ENCODE data around the gene ZNF593.

The ZNF593 gene

GRCh38 chr1:26145041-26145959, 24.4 kb upstream of the ZNF593 start:
- no peak overlapping the region for H3K18ac ChIP-seq (ENCODE audit: low read length)
- H3K27ac ChIP-seq (ENCODE audit: low read depth, low read length): no peak overlapping the region
- H3K4me3 ChIP-seq (ENCODE audit: low read length): no peak overlapping the region
- no peaks in the 10 kb centered on the region for H3K4me1 ChIP-seq (ENCODE audit: control insufficient read depth, low read depth, low read length)
- no peak overlapping the region for H2BK15ac ChIP-seq (replicated peaks; ENCODE audit: low read depth)
- H3K56ac ChIP-seq (ENCODE audit: low read length): no peak overlapping the region
- H3K23ac ChIP-seq (ENCODE audit: low read length): no peak overlapping the region
- H3K9ac ChIP-seq (ENCODE audit: low read length): no peak overlapping the region
- no peak overlapping the region for H2AK5ac ChIP-seq (ENCODE audit: low read length)
- H3K27me3 ChIP-seq (ENCODE audit: insufficient read depth, low read length, poor library complexity): no peaks in the 10 kb centered on the region
- H3K79me2 ChIP-seq (ENCODE audit: control insufficient read depth, insufficient read depth, low read length): no peaks in the 10 kb centered on the region
- H3K4ac ChIP-seq (ENCODE audit: low read depth, low read length): no peak overlapping the region
- H2BK120ac ChIP-seq (ENCODE audit: low read depth, low read length): no peak overlapping the region
- DNase-seq: peak; percentile 89
- no peak overlapping the region for H4K5ac ChIP-seq (ENCODE audit: low read length)
- no peak overlapping the region for H2BK5ac ChIP-seq (ENCODE audit: low read length)
- H4K8ac ChIP-seq (ENCODE audit: low read depth, low read length): no peak overlapping the region
- no peaks in the 10 kb centered on the region for H3K36me3 ChIP-seq (ENCODE audit: control insufficient read depth, insufficient read depth, low read length)
- no peaks in the 10 kb centered on the region for H3K79me1 ChIP-seq (ENCODE audit: low read length)
- WGBS (ENCODE audit: extremely low coverage, insufficient coverage, low lambda C conversion rate): no CpG with 5 or more reads among the region's 19 CpGs
- no peak overlapping the region for H3K4me2 ChIP-seq (ENCODE audit: low read length)

- no peak overlapping the region for H2BK15ac ChIP-seq (replicated peaks; ENCODE audit: low read depth)
- H3K79me2 ChIP-seq (ENCODE audit: control insufficient read depth, insufficient read depth, low read length): no peaks in the 10 kb centered on the region
- no peak overlapping the region for H3K4me2 ChIP-seq (ENCODE audit: low read length)
- H3K79me1 ChIP-seq (ENCODE audit: low read length): no peaks in the 10 kb centered on the region
- no peak overlapping the region for H2AK5ac ChIP-seq (ENCODE audit: low read length)
- H2BK5ac ChIP-seq (ENCODE audit: low read length): no peak overlapping the region
- no peak overlapping the region for H3K4me3 ChIP-seq (ENCODE audit: low read length)
- H3K9ac ChIP-seq (ENCODE audit: low read length): no peak overlapping the region
- H4K5ac ChIP-seq (ENCODE audit: low read length): no peak overlapping the region
- no peak overlapping the region for H3K27ac ChIP-seq (ENCODE audit: low read depth, low read length)
- H4K8ac ChIP-seq (ENCODE audit: low read depth, low read length): no peak overlapping the region
- peak overlapping the region; percentile 10 for H3K56ac ChIP-seq (ENCODE audit: low read length)
- H3K27me3 ChIP-seq (ENCODE audit: insufficient read depth, low read length, poor library complexity): no peaks in the 10 kb centered on the region
- no peak overlapping the region for H2BK120ac ChIP-seq (ENCODE audit: low read depth, low read length)
- H3K4ac ChIP-seq (ENCODE audit: low read depth, low read length): no peak overlapping the region
- no peaks in the 10 kb centered on the region for H3K4me1 ChIP-seq (ENCODE audit: control insufficient read depth, low read depth, low read length)
- no peak overlapping the region for H3K23ac ChIP-seq (ENCODE audit: low read length)
- no peaks in the 10 kb centered on the region for H3K36me3 ChIP-seq (ENCODE audit: control insufficient read depth, insufficient read depth, low read length)
- no peak overlapping the region for H3K18ac ChIP-seq (ENCODE audit: low read length)
- DNase-seq: no peak
- WGBS (ENCODE audit: extremely low coverage, insufficient coverage, low lambda C conversion rate): no CpG with 5 or more reads among the region's 6 CpGs
These were observed 23.8 kb upstream of the ZNF593 start for GRCh38 chr1:26145960-26146294.

- Histone ChIP-seq H3K27me3 (ENCODE audit: insufficient read depth, low read length, poor library complexity) (no peaks in the 10 kb centered on the region), H3K4me1 (ENCODE audit: control insufficient read depth, low read depth, low read length) (no peaks in the 10 kb centered on the region), H4K5ac (ENCODE audit: low read length) (no peak overlapping the region), H2BK15ac (replicated peaks; ENCODE audit: low read depth) (no peak overlapping the region), H3K27ac (ENCODE audit: low read depth, low read length) (no peak overlapping the region), H3K4me3 (ENCODE audit: low read length) (no peak overlapping the region), H3K23ac (ENCODE audit: low read length) (no peak overlapping the region), H3K56ac (ENCODE audit: low read length) (no peak overlapping the region), H2BK5ac (ENCODE audit: low read length) (no peak overlapping the region), H3K4me2 (ENCODE audit: low read length) (no peak overlapping the region), H3K79me1 (ENCODE audit: low read length) (no peaks in the 10 kb centered on the region), H3K4ac (ENCODE audit: low read depth, low read length) (no peak overlapping the region), H3K9ac (ENCODE audit: low read length) (no peak overlapping the region), H2BK120ac (ENCODE audit: low read depth, low read length) (no peak overlapping the region), H3K18ac (ENCODE audit: low read length) (no peak overlapping the region), H2AK5ac (ENCODE audit: low read length) (no peak overlapping the region), H3K36me3 (ENCODE audit: control insufficient read depth, insufficient read depth, low read length) (no peaks in the 10 kb centered on the region), H4K8ac (ENCODE audit: low read depth, low read length) (no peak overlapping the region), H3K79me2 (ENCODE audit: control insufficient read depth, insufficient read depth, low read length) (no peaks in the 10 kb centered on the region)
- no peak for DNase-seq
These were observed 20.8 kb upstream of the ZNF593 start for GRCh38 chr1:26148887-26149286.

GRCh38 chr1:26153966-26154532, 15.7 kb upstream of the ZNF593 start:
- Histone ChIP-seq H3K79me2 (ENCODE audit: control insufficient read depth, insufficient read depth, low read length) (no peaks in the 10 kb centered on the region), H3K9ac (ENCODE audit: low read length) (no peak overlapping the region), H3K27me3 (ENCODE audit: insufficient read depth, low read length, poor library complexity) (no peaks in the 10 kb centered on the region), H3K36me3 (ENCODE audit: control insufficient read depth, insufficient read depth, low read length) (no peaks in the 10 kb centered on the region), H3K56ac (ENCODE audit: low read length) (peak overlapping the region; percentile 76), H3K4me1 (ENCODE audit: control insufficient read depth, low read depth, low read length) (peaks cover 24% of the 10 kb centered on the region), H3K27ac (ENCODE audit: low read depth, low read length) (no peak overlapping the region), H3K79me1 (ENCODE audit: low read length) (no peaks in the 10 kb centered on the region), H3K4me3 (ENCODE audit: low read length) (no peak overlapping the region), H2AK5ac (ENCODE audit: low read length) (peak overlapping the region; percentile 48), H4K5ac (ENCODE audit: low read length) (no peak overlapping the region), H2BK5ac (ENCODE audit: low read length) (no peak overlapping the region), H2BK120ac (ENCODE audit: low read depth, low read length) (no peak overlapping the region), H2BK15ac (replicated peaks; ENCODE audit: low read depth) (no peak overlapping the region), H4K8ac (ENCODE audit: low read depth, low read length) (no peak overlapping the region), H3K4me2 (ENCODE audit: low read length) (no peak overlapping the region), H3K18ac (ENCODE audit: low read length) (no peak overlapping the region), H3K4ac (ENCODE audit: low read depth, low read length) (no peak overlapping the region), H3K23ac (ENCODE audit: low read length) (no peak overlapping the region)
- DNase-seq: no peak
- WGBS (ENCODE audit: extremely low coverage, insufficient coverage, low lambda C conversion rate): no CpG with 5 or more reads among the region's 5 CpGs

GRCh38 chr1:26154750-26155149, 15.0 kb upstream of the ZNF593 start:
- Histone ChIP-seq H4K8ac (ENCODE audit: low read depth, low read length) (no peak overlapping the region), H3K4me1 (ENCODE audit: control insufficient read depth, low read depth, low read length) (peaks cover 27% of the 10 kb centered on the region), H4K5ac (ENCODE audit: low read length) (no peak overlapping the region), H3K4me3 (ENCODE audit: low read length) (no peak overlapping the region), H2BK120ac (ENCODE audit: low read depth, low read length) (no peak overlapping the region), H2BK5ac (ENCODE audit: low read length) (no peak overlapping the region), H3K23ac (ENCODE audit: low read length) (no peak overlapping the region), H2BK15ac (replicated peaks; ENCODE audit: low read depth) (no peak overlapping the region), H3K56ac (ENCODE audit: low read length) (peak overlapping the region; percentile 44), H2AK5ac (ENCODE audit: low read length) (no peak overlapping the region), H3K9ac (ENCODE audit: low read length) (peak overlapping the region; percentile 41), H3K4me2 (ENCODE audit: low read length) (peak overlapping the region; percentile 4), H3K36me3 (ENCODE audit: control insufficient read depth, insufficient read depth, low read length) (no peaks in the 10 kb centered on the region), H3K18ac (ENCODE audit: low read length) (no peak overlapping the region), H3K79me1 (ENCODE audit: low read length) (no peaks in the 10 kb centered on the region), H3K27me3 (ENCODE audit: insufficient read depth, low read length, poor library complexity) (no peaks in the 10 kb centered on the region), H3K4ac (ENCODE audit: low read depth, low read length) (no peak overlapping the region), H3K79me2 (ENCODE audit: control insufficient read depth, insufficient read depth, low read length) (no peaks in the 10 kb centered on the region), H3K27ac (ENCODE audit: low read depth, low read length) (no peak overlapping the region)
- peak; percentile 68 for DNase-seq
- no CpG with 5 or more reads among the region's 9 CpGs for WGBS (ENCODE audit: extremely low coverage, insufficient coverage, low lambda C conversion rate)

Data from mesendoderm (in vitro differentiated cells).